HCT116 (cell line): Measurements from ENCODE around the gene PHF21B. TPM values are rescaled to one million over a fixed set of nuclear protein-coding genes. Genes with fewer than 3 reads are reported as not detected.

ENCODE experiments used
- ATAC-seq: fragments of 200-7000 bp; cut with Tn5 transposase; 2 replicates; pipeline ENCODE4 v1.9.1; 2020; ENCODE audit warnings: mild to moderate bottlenecking, moderate library complexity
- BruUV-seq: library from RNA; stranded (reverse); fragments of 400-500 nt; replicated peaks from 2 replicates; lab custom pipeline; 2021; lab: Mats Ljungman, UMichigan
- CTCF ChIA-PET: fragments of 300-600 bp; sonication (Branson Sonifier 250); formaldehyde crosslinking; loops from one replicate; lab custom pipeline; 2021; ENCODE audit warnings: antibody characterized with exemption; lab: Charles Lee
- POLR2A ChIA-PET: fragments of 300-600, 350-600 bp; sonication (Branson Sonifier 250); formaldehyde crosslinking; loops from one replicate; lab custom pipeline; 2021; ENCODE audit warnings: antibody characterized with exemption; lab: Charles Lee
- RAD21 ChIA-PET, 2 experiments: fragments of 300-600 bp; sonication (Branson Sonifier 250); formaldehyde crosslinking; loops; one replicate each; lab custom pipeline; 2023; ENCODE audit warnings: low total read pairs in 2 of 2; ENCODE audit not compliant: uncharacterized antibody in 2 of 2, unreplicated experiment in 2 of 2, low non-redundant PET in 1 of 2; lab: Charles Lee
- DNase-seq: peaks from one replicate; pipeline ENCODE4 v3.0.0-alpha.2; 2010; ENCODE audit warnings: low read depth, low spot score
- H2AFZ ChIP-seq: fragments of 200-600 bp; shearing (Covaris generic), sonication (generic); 2 replicates; pipeline ENCODE4 v1.6.1; 2017; ENCODE audit warnings: low read depth, mixed run types, mixed read lengths, antibody characterized with exemption, low read length; ENCODE audit not compliant: poor library complexity, severe bottlenecking
- H3K27ac ChIP-seq: 2 replicates; pipeline ENCODE4 v1.5.1; 2012; ENCODE audit warnings: low read depth, low read length
- H3K27me3 ChIP-seq: fragments of 200-600 bp; sonication (generic); 2 replicates; pipeline ENCODE4 v1.6.1; 2016; ENCODE audit warnings: mixed run types, low read length, mixed read lengths; ENCODE audit not compliant: insufficient read depth
- H3K36me3 ChIP-seq, 2 experiments: fragments of 200-500 bp in 1 of 2; fragments of 200-600 bp in 1 of 2; sonication (Bioruptor generic) in 1 of 2; sonication (generic) in 1 of 2; 2 replicates each; pipeline versions ENCODE4 v1.5.1 to v1.6.1; 2014 to 2016; ENCODE audit warnings: low read length in 2 of 2, inconsistent platforms in 1 of 2, mixed read lengths in 1 of 2, mixed run types in 1 of 2; ENCODE audit not compliant: insufficient read depth in 2 of 2, control insufficient read depth in 1 of 2
- H3K4me1 ChIP-seq, 2 experiments: fragments of 200-600 bp in 1 of 2; sonication (generic) in 1 of 2; 2 replicates each; pipeline versions ENCODE4 v1.5.1 to v1.6.1; 2012 to 2017; ENCODE audit warnings: low read length in 2 of 2, inconsistent platforms in 1 of 2, mild to moderate bottlenecking in 1 of 2, mixed read lengths in 1 of 2, mixed run types in 1 of 2, moderate library complexity in 1 of 2; ENCODE audit not compliant: insufficient read depth in 2 of 2, control insufficient read depth in 1 of 2
- H3K4me2 ChIP-seq: fragments of 200-600 bp; sonication (generic); 2 replicates; pipeline ENCODE4 v1.6.1; 2017; ENCODE audit warnings: mixed run types, low read length, mixed read lengths
- H3K4me3 ChIP-seq, 2 experiments: fragments of 200-600 bp in 1 of 2; sonication (generic) in 1 of 2; replicated peaks in 1 of 2; 2 replicates each; pipeline ENCODE4 v1.5.1; 2011 to 2016; ENCODE audit warnings: low read length in 2 of 2, control low read depth in 1 of 2, low read depth in 1 of 2, mild to moderate bottlenecking in 1 of 2, mixed read lengths in 1 of 2, mixed run types in 1 of 2
- H3K79me2 ChIP-seq: fragments of 200-600 bp; sonication (generic); 2 replicates; pipeline ENCODE4 v1.6.1; 2017; ENCODE audit warnings: mild to moderate bottlenecking, mixed run types, low read length, moderate library complexity, mixed read lengths; ENCODE audit not compliant: insufficient read depth
- H3K9ac ChIP-seq: fragments of 200-600 bp; sonication (generic); 2 replicates; pipeline ENCODE4 v1.6.1; 2016; ENCODE audit warnings: low read length, mixed read lengths
- H3K9me2 ChIP-seq: fragments of 200-600 bp; sonication (generic), shearing (Covaris generic); 2 replicates; pipeline ENCODE4 v1.6.1; 2017; ENCODE audit warnings: mixed run types, mild to moderate bottlenecking, moderate library complexity; ENCODE audit not compliant: insufficient read depth
- H3K9me3 ChIP-seq, 2 experiments: fragments of 200-500 bp in 1 of 2; fragments of 200-600 bp in 1 of 2; sonication (Bioruptor generic) in 1 of 2; sonication (generic) in 1 of 2; 2 replicates each; pipeline ENCODE4 v1.6.1; 2014 to 2017; ENCODE audit warnings: low read length in 2 of 2, mixed read lengths in 2 of 2, inconsistent platforms in 1 of 2, low read depth in 1 of 2, mild to moderate bottlenecking in 1 of 2, mixed run types in 1 of 2, moderate library complexity in 1 of 2; ENCODE audit not compliant: control insufficient read depth in 1 of 2, insufficient read depth in 1 of 2
- H4K20me1 ChIP-seq: fragments of 200-600 bp; sonication (generic), shearing (Covaris generic); 2 replicates; pipeline ENCODE4 v1.6.1; 2017; ENCODE audit warnings: mixed run types, mild to moderate bottlenecking, moderate library complexity; ENCODE audit not compliant: insufficient read depth
- ATF3 ChIP-seq: IDR thresholded peaks from 2 replicates; pipeline ENCODE4 v1.6.1; 2012
- CBX3 ChIP-seq: IDR thresholded peaks from 2 replicates; pipeline ENCODE4 v1.6.1; 2012; ENCODE audit warnings: low read depth
- JUND ChIP-seq: IDR thresholded peaks from 2 replicates; pipeline ENCODE4 v1.6.1; 2012
- POLR2AphosphoS5 ChIP-seq: IDR thresholded peaks from 2 replicates; pipeline ENCODE4 v1.6.1; 2011; ENCODE audit warnings: mild to moderate bottlenecking, low read depth, low read length, moderate library complexity
- SIN3A ChIP-seq: IDR thresholded peaks from 2 replicates; pipeline ENCODE4 v1.6.1; 2012; ENCODE audit warnings: low read depth
- SRF ChIP-seq: IDR thresholded peaks from 2 replicates; pipeline ENCODE4 v1.6.1; 2012; ENCODE audit warnings: low read depth
- TCF7L2 ChIP-seq: IDR thresholded peaks from 2 replicates; pipeline ENCODE4 v1.7.0; 2011; ENCODE audit warnings: borderline replicate concordance, inconsistent platforms; ENCODE audit not compliant: insufficient read depth, insufficient read length; ENCODE audit errors: extremely low read depth
- ZBTB33 ChIP-seq: IDR thresholded peaks from 2 replicates; pipeline ENCODE4 v1.6.1; 2011; ENCODE audit warnings: mild to moderate bottlenecking, low read length, moderate library complexity; ENCODE audit not compliant: insufficient replicate concordance; ENCODE audit errors: extremely low read depth
- intact Hi-C: fragments of 100-400 bp; cut with micrococcal nuclease; formaldehyde crosslinking; loops from 2 replicates; pipeline ENCODE4 v1.10.0; 2022
- total RNA-seq: library from RNA; stranded (reverse); gene quantifications from one replicate; pipeline ENCODE4 v1.2.1, GENCODE V29; 2021; ENCODE audit not compliant: unreplicated experiment
- TF ChIP-seq, protein P1 (sequence below): IDR thresholded peaks from 2 replicates; pipeline ENCODE4 v1.6.1; 2012; ENCODE audit warnings: low read depth

PHF21B gene
- total RNA-seq, 1 experiment from 2014 or later = not detected

DNA sequence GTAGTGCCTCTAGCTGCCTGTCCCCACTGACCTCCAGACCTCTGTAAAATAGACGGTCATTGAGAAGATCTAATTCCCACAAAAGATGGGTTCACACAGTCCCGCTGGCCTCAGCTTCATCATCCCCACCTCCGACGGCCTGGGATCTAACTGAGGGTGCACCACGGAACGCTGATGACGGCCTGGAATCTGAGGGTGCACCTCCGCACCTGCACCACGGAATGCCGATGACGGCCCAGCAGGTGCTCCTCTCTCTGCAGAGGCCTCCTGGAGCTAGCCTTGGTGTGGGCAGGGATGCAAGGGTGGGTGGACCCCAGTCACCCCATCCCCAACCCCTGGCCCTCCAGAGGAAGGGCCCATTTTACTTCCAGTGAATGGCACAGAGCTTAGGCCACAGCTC lies 77.3 kb downstream of the PHF21B start (continued):
- TF ChIP-seq, protein P1, sequence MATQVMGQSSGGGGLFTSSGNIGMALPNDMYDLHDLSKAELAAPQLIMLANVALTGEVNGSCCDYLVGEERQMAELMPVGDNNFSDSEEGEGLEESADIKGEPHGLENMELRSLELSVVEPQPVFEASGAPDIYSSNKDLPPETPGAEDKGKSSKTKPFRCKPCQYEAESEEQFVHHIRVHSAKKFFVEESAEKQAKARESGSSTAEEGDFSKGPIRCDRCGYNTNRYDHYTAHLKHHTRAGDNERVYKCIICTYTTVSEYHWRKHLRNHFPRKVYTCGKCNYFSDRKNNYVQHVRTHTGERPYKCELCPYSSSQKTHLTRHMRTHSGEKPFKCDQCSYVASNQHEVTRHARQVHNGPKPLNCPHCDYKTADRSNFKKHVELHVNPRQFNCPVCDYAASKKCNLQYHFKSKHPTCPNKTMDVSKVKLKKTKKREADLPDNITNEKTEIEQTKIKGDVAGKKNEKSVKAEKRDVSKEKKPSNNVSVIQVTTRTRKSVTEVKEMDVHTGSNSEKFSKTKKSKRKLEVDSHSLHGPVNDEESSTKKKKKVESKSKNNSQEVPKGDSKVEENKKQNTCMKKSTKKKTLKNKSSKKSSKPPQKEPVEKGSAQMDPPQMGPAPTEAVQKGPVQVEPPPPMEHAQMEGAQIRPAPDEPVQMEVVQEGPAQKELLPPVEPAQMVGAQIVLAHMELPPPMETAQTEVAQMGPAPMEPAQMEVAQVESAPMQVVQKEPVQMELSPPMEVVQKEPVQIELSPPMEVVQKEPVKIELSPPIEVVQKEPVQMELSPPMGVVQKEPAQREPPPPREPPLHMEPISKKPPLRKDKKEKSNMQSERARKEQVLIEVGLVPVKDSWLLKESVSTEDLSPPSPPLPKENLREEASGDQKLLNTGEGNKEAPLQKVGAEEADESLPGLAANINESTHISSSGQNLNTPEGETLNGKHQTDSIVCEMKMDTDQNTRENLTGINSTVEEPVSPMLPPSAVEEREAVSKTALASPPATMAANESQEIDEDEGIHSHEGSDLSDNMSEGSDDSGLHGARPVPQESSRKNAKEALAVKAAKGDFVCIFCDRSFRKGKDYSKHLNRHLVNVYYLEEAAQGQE = no peak
- TF ChIP-seq SIN3A (no peak), CBX3 (no peak), ZBTB33 (no peak), SRF (no peak)

- ChIA-PET CTCF (no interaction called here), RAD21 (no interaction called here), POLR2A (no interaction called here)
- intact Hi-C loops = no loop called here
- H3K4me3 ChIP-seq = no peak overlapping the region
- H3K9me2 ChIP-seq = no peaks in the 10 kb centered on the region
- no peak for ATAC-seq
- H3K4me1 ChIP-seq = no peaks in the 10 kb centered on the region
- TF ChIP-seq ATF3 = no peak
- no peak for TF ChIP-seq POLR2AphosphoS5
- TF ChIP-seq JUND = no peak
- no peak for TF ChIP-seq TCF7L2
- no peak for TF ChIP-seq SRF
- H3K9me3 ChIP-seq = no peaks in the 10 kb centered on the region
- H3K4me2 ChIP-seq = no peak overlapping the region
- no peaks in the 10 kb centered on the region for H4K20me1 ChIP-seq
- no peak overlapping the region for H3K27ac ChIP-seq
- no peaks in the 10 kb centered on the region for H3K79me2 ChIP-seq
- H3K27me3 ChIP-seq = no peaks in the 10 kb centered on the region
- H2AFZ ChIP-seq = no peak overlapping the region
- H3K9ac ChIP-seq = no peak overlapping the region
- DNase-seq = no peak
- BruUV-seq = no TSS peak
- no peaks in the 10 kb centered on the region for H3K36me3 ChIP-seq
Measured at GRCh38 chr22:44931766-44932165, 78.0 kb downstream of the PHF21B start.
